H9 (cell line): ENCODE results near the gene CORIN. TPM values are rescaled to one million over a fixed set of nuclear protein-coding genes. Genes with fewer than 3 reads are reported as not detected.

ENCODE experiments used
- DNase-seq: peaks from one replicate; pipeline ENCODE4 v3.0.0-alpha.2; 2017
- H2AFZ ChIP-seq: one replicate; pipeline ENCODE4 v1.6.1; 2013; ENCODE audit warnings: mild to moderate bottlenecking, low read length, control low read depth, moderate library complexity
- H2AK5ac ChIP-seq: 2 replicates; pipeline ENCODE4 v1.6.1; 2013; ENCODE audit warnings: low read length, control low read depth, mixed read lengths; ENCODE audit not compliant: insufficient read length
- H2BK120ac ChIP-seq: one replicate; pipeline ENCODE4 v1.6.1; 2013; ENCODE audit warnings: low read depth, mild to moderate bottlenecking, low read length, control low read depth, inconsistent platforms; ENCODE audit not compliant: poor library complexity, severe bottlenecking
- H2BK12ac ChIP-seq: 2 replicates; pipeline ENCODE4 v1.6.1; 2013; ENCODE audit warnings: low read length, control low read depth, mixed read lengths, low read depth; ENCODE audit not compliant: insufficient read length
- H2BK15ac ChIP-seq: 2 replicates; pipeline ENCODE4 v1.6.1; 2013; ENCODE audit warnings: low read depth, low read length, control low read depth
- H2BK20ac ChIP-seq: one replicate; pipeline ENCODE4 v1.6.1; 2013; ENCODE audit warnings: low read depth, mild to moderate bottlenecking, low read length, control low read depth, inconsistent platforms; ENCODE audit not compliant: poor library complexity, severe bottlenecking
- H2BK5ac ChIP-seq: 2 replicates; pipeline ENCODE4 v1.6.1; 2013; ENCODE audit warnings: low read length, control low read depth, mixed read lengths; ENCODE audit not compliant: insufficient read length
- H3K14ac ChIP-seq: 2 replicates; pipeline ENCODE4 v1.6.1; 2013; ENCODE audit warnings: low read length, control low read depth; ENCODE audit not compliant: insufficient read depth
- H3K18ac ChIP-seq: 2 replicates; pipeline ENCODE4 v1.6.1; 2013; ENCODE audit warnings: low read depth, mild to moderate bottlenecking, mixed read lengths, low read length, control low read depth; ENCODE audit not compliant: insufficient read length
- H3K23ac ChIP-seq: 2 replicates; pipeline ENCODE4 v1.6.1; 2013; ENCODE audit warnings: low read length, control low read depth, mixed read lengths, low read depth; ENCODE audit not compliant: insufficient read length
- H3K23me2 ChIP-seq: 2 replicates; pipeline ENCODE4 v1.6.1; 2013; ENCODE audit warnings: low read depth, mild to moderate bottlenecking, mixed read lengths, low read length, control low read depth; ENCODE audit not compliant: insufficient read length, poor library complexity, severe bottlenecking
- H3K27ac ChIP-seq: 2 replicates; pipeline ENCODE4 v1.5.1; 2013; ENCODE audit warnings: low read length, control low read depth, mixed read lengths, low read depth; ENCODE audit not compliant: insufficient read length
- H3K27me3 ChIP-seq: 2 replicates; pipeline ENCODE4 v1.6.1; 2013; ENCODE audit warnings: low read length, control low read depth, inconsistent platforms; ENCODE audit not compliant: insufficient read depth
- H3K4ac ChIP-seq: 2 replicates; pipeline ENCODE4 v1.6.1; 2013; ENCODE audit warnings: low read depth, mild to moderate bottlenecking, control low read depth, inconsistent platforms, low read length, moderate library complexity
- H3K4me1 ChIP-seq: 2 replicates; pipeline ENCODE4 v1.6.1; 2013; ENCODE audit warnings: low read length, control low read depth, inconsistent platforms; ENCODE audit not compliant: insufficient read depth
- H3K4me2 ChIP-seq: 2 replicates; pipeline ENCODE4 v1.6.1; 2013; ENCODE audit warnings: low read length, control low read depth, mixed read lengths; ENCODE audit not compliant: insufficient read length, insufficient read depth
- H3K56ac ChIP-seq: 2 replicates; pipeline ENCODE4 v1.6.1; 2013; ENCODE audit warnings: low read depth, mild to moderate bottlenecking, mixed read lengths, low read length, control low read depth; ENCODE audit not compliant: insufficient read length
- H3K79me1 ChIP-seq: 2 replicates; pipeline ENCODE4 v1.6.1; 2013; ENCODE audit warnings: low read depth, mild to moderate bottlenecking, moderate library complexity, low read length, control low read depth, inconsistent platforms; ENCODE audit not compliant: insufficient read depth, poor library complexity, severe bottlenecking
- H3K79me2 ChIP-seq: 2 replicates; pipeline ENCODE4 v1.6.1; 2013; ENCODE audit warnings: low read length, control low read depth, inconsistent platforms; ENCODE audit not compliant: insufficient read depth
- H3K9ac ChIP-seq: 2 replicates; pipeline ENCODE4 v1.6.1; 2013; ENCODE audit warnings: low read length, control low read depth, mixed read lengths; ENCODE audit not compliant: insufficient read length; ENCODE audit errors: extremely low read depth
- H3K9me3 ChIP-seq: one replicate; pipeline ENCODE4 v1.6.1; 2013; ENCODE audit warnings: low read depth, low read length, inconsistent platforms; ENCODE audit not compliant: control insufficient read depth
- H3T11ph ChIP-seq: one replicate; pipeline ENCODE4 v1.6.1; 2013; ENCODE audit warnings: mild to moderate bottlenecking, low read length, control low read depth, inconsistent platforms
- H4K20me1 ChIP-seq: one replicate; pipeline ENCODE4 v1.6.1; 2013; ENCODE audit not compliant: control insufficient read depth, insufficient read length, insufficient read depth
- H4K5ac ChIP-seq: 2 replicates; pipeline ENCODE4 v1.6.1; 2013; ENCODE audit warnings: low read depth, mild to moderate bottlenecking, mixed read lengths, low read length, control low read depth; ENCODE audit not compliant: insufficient read length
- H4K8ac ChIP-seq: replicated peaks from 2 replicates; pipeline ENCODE4 v1.6.1; 2013; ENCODE audit warnings: low read length, control low read depth, mixed read lengths, low read depth; ENCODE audit not compliant: insufficient read length
- H4K91ac ChIP-seq: 2 replicates; pipeline ENCODE4 v1.6.1; 2013; ENCODE audit warnings: low read depth, mild to moderate bottlenecking, moderate library complexity, mixed read lengths, low read length, control low read depth; ENCODE audit not compliant: insufficient read length
- H3K27ac Mint-ChIP-seq, 3 experiments: 2 replicates in 2 of 3; 3 replicates in 1 of 3; pipeline ENCODE4 v1.8.0; 2020 to 2021; ENCODE audit warnings: mixed read lengths in 3 of 3, mild to moderate bottlenecking in 1 of 3, moderate library complexity in 1 of 3
- H3K27me3 Mint-ChIP-seq: 2 replicates; pipeline ENCODE4 v1.8.0; 2021; ENCODE audit warnings: low read depth, mild to moderate bottlenecking, moderate library complexity, mixed read lengths
- H3K36me3 Mint-ChIP-seq, 3 experiments: 2 replicates in 2 of 3; 3 replicates in 1 of 3; pipeline ENCODE4 v1.8.0; 2020 to 2021; ENCODE audit warnings: low read depth in 3 of 3, mixed read lengths in 3 of 3; ENCODE audit not compliant: insufficient read depth in 1 of 3
- H3K4me1 Mint-ChIP-seq, 2 experiments: 2 replicates each; pipeline ENCODE4 v1.8.0; 2020; ENCODE audit warnings: mixed read lengths in 2 of 2
- H3K4me3 Mint-ChIP-seq, 2 experiments: 2 replicates in 1 of 2; 3 replicates in 1 of 2; pipeline ENCODE4 v1.8.0; 2020 to 2021; ENCODE audit warnings: mild to moderate bottlenecking in 2 of 2, mixed read lengths in 2 of 2, moderate library complexity in 1 of 2
- H3K9me3 Mint-ChIP-seq, 2 experiments: 2 replicates in 1 of 2; 3 replicates in 1 of 2; pipeline ENCODE4 v1.8.0; 2020; ENCODE audit warnings: mild to moderate bottlenecking in 2 of 2, mixed read lengths in 2 of 2, moderate library complexity in 1 of 2
- WGBS: extraction: QIAGEN DNeasy Blood & Tissue Kit; methylation state at CpG from one replicate; pipeline ENCODE4 v1.1.7; 2013; ENCODE audit warnings: missing lambda C conversion rate, low lambda C conversion rate, mixed read lengths; ENCODE audit not compliant: insufficient read length; ENCODE audit errors: extremely low coverage; 5-methylcytosine and 5-hydroxymethylcytosine counted together
- total RNA-seq: library from RNA; stranded (reverse); gene quantifications from 2 replicates; pipeline ENCODE4 v1.2.1, GENCODE V29; 2021
- TF ChIP-seq, protein P1 (sequence below): fragments of 200-600 bp; sonication (generic); conservative IDR thresholded peaks from 3 replicates; pipeline ENCODE4 v1.8.0; 2021; ENCODE audit warnings: antibody characterized with exemption, mild to moderate bottlenecking

The CORIN gene
- total RNA-seq, 1 experiment from 2014 or later: 0.39 TPM

GRCh38 chr4:47652092-47652491 lies 185.8 kb downstream of the CORIN start:
- Histone ChIP-seq H4K5ac (no peak overlapping the region), H3K14ac (no peak overlapping the region), H3K79me2 (no peaks in the 10 kb centered on the region), H4K8ac (no peak overlapping the region), H3T11ph (no peak overlapping the region), H3K4me2 (no peak overlapping the region), H3K23me2 (no peaks in the 10 kb centered on the region), H3K18ac (no peak overlapping the region), H2AFZ (no peak overlapping the region), H4K20me1 (no peaks in the 10 kb centered on the region), H3K23ac (no peak overlapping the region), H2BK120ac (no peak overlapping the region), H3K79me1 (no peaks in the 10 kb centered on the region), H2BK12ac (no peak overlapping the region), H3K27me3 (no peaks in the 10 kb centered on the region), H3K4ac (no peak overlapping the region), H3K56ac (no peak overlapping the region), H3K9me3 (no peaks in the 10 kb centered on the region), H3K4me1 (peaks cover 3% of the 10 kb centered on the region), H2BK15ac (no peak overlapping the region), H2BK5ac (no peak overlapping the region), H3K27ac (no peak overlapping the region), H2BK20ac (no peak overlapping the region), H3K9ac (no peak overlapping the region), H4K91ac (no peak overlapping the region), H2AK5ac (no peak overlapping the region)
- TF ChIP-seq, protein P1, sequence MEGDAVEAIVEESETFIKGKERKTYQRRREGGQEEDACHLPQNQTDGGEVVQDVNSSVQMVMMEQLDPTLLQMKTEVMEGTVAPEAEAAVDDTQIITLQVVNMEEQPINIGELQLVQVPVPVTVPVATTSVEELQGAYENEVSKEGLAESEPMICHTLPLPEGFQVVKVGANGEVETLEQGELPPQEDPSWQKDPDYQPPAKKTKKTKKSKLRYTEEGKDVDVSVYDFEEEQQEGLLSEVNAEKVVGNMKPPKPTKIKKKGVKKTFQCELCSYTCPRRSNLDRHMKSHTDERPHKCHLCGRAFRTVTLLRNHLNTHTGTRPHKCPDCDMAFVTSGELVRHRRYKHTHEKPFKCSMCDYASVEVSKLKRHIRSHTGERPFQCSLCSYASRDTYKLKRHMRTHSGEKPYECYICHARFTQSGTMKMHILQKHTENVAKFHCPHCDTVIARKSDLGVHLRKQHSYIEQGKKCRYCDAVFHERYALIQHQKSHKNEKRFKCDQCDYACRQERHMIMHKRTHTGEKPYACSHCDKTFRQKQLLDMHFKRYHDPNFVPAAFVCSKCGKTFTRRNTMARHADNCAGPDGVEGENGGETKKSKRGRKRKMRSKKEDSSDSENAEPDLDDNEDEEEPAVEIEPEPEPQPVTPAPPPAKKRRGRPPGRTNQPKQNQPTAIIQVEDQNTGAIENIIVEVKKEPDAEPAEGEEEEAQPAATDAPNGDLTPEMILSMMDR: no peak
- H3K9me3 Mint-ChIP-seq: peaks cover 0 to 2% of the 10 kb centered on the region in 2 experiments; a peak in 1 of 5 replicates
- no CpG with 5 or more reads among the region's 2 CpGs for WGBS
- H3K4me3 Mint-ChIP-seq: no peak overlapping the region
- no peak overlapping the region for H3K27ac Mint-ChIP-seq
- no peak for DNase-seq
- H3K4me1 Mint-ChIP-seq: peaks cover 5% of the 10 kb centered on the region in 2 experiments; a peak in 3 of 4 replicates
- no peaks in the 10 kb centered on the region for H3K27me3 Mint-ChIP-seq
- H3K36me3 Mint-ChIP-seq: no peaks in the 10 kb centered on the region; a peak in 1 of 7 replicates
